ENCODE measurements around the gene LRMDA.

The LRMDA gene

GRCh38 chr10:76302481-76302880 is 871.1 kb downstream of the LRMDA start:
- no peak for DNase-seq
- no peaks in the 10 kb centered on the region for H3K27me3 ChIP-seq (ENCODE audit: insufficient read depth, low read depth, severe bottlenecking)
- H3K27ac ChIP-seq = no peak overlapping the region
- no peaks in the 10 kb centered on the region for H3K9me3 ChIP-seq (ENCODE audit: severe bottlenecking)
- no peak for TF ChIP-seq CTCF (IDR thresholded peaks at IDR 0.05; ENCODE audit: low read depth, low read length)
- no peaks in the 10 kb centered on the region for H3K36me3 ChIP-seq
- no peak overlapping the region for H3K4me3 ChIP-seq (ENCODE audit: low read depth, low read length)

GRCh38 chr10:76302961-76303630 is 871.7 kb downstream of the LRMDA start:
- TF ChIP-seq CTCF (IDR thresholded peaks at IDR 0.05; ENCODE audit: low read depth, low read length) = no peak
- H3K9me3 ChIP-seq (ENCODE audit: severe bottlenecking) = no peaks in the 10 kb centered on the region
- no peak overlapping the region for H3K27ac ChIP-seq
- DNase-seq = no peak
- no peaks in the 10 kb centered on the region for H3K27me3 ChIP-seq (ENCODE audit: insufficient read depth, low read depth, severe bottlenecking)
- H3K36me3 ChIP-seq = no peaks in the 10 kb centered on the region
- H3K4me3 ChIP-seq (ENCODE audit: low read depth, low read length) = no peak overlapping the region

DNA sequence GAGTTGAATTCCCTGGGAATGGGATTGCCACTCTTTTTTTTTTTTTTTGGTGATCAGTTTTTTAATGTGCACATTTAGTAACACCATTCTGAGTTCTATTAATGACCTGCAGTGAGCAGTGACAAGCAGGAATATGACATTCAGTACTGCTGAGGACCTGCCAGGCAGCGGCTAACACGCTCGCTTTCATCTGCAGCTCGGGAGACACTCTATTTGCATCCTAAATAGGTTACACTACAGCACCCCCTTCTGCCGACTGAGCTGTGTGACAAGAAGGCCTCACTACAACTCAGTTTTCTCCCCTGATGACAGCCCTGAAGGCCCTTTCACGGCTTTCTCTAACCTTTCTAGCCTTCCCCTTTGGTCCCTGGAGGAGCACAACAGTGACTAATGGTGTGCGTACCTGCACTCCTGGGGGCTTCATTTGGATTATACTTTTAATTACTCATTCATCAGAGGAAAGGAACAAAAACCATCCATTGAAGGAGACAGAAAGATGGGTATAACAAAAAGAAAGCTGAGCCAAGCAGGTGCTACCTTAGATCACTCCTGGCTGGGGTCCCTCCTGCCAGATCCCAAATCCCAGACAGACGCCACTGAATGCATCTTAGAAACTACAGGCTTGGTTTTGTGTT is 872.4 kb downstream of the LRMDA start:
- no peak overlapping the region for H3K27ac ChIP-seq
- H3K4me3 ChIP-seq (ENCODE audit: low read depth, low read length) = no peak overlapping the region
- peak; percentile 84 for TF ChIP-seq CTCF (IDR thresholded peaks at IDR 0.05; ENCODE audit: low read depth, low read length)
- H3K36me3 ChIP-seq = no peaks in the 10 kb centered on the region
- peak; percentile 84 for DNase-seq
- H3K9me3 ChIP-seq (ENCODE audit: severe bottlenecking) = no peaks in the 10 kb centered on the region
- H3K27me3 ChIP-seq (ENCODE audit: insufficient read depth, low read depth, severe bottlenecking) = no peaks in the 10 kb centered on the region

- Histone ChIP-seq H3K27ac (no peak overlapping the region), H3K36me3 (no peaks in the 10 kb centered on the region), H3K4me3 (ENCODE audit: low read depth, low read length) (no peak overlapping the region), H3K9me3 (ENCODE audit: severe bottlenecking) (no peaks in the 10 kb centered on the region), H3K27me3 (ENCODE audit: insufficient read depth, low read depth, severe bottlenecking) (no peaks in the 10 kb centered on the region)
- TF ChIP-seq CTCF (IDR thresholded peaks at IDR 0.05; ENCODE audit: low read depth, low read length) = no peak
- no peak for DNase-seq
Observed at GRCh38 chr10:76305930-76306615, 874.6 kb downstream of the LRMDA start.

DNA sequence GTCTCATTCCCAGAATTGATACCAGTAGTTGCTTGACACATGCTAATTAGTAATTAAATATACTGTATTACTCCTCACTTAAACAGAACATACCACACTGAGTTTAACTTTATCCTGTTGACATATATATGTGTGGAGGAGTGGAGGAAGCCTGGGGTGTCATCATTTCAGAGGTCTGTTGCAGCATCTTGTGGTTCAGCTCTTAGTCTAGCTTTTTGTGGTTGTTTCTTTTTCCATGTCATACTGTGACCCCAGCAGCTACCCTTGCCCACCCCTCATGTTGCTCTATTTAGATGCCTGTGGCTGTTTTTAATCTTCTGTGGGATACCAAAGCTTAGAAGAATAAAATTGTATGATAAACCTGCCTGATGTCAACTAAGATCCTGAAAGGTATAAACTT is 875.4 kb downstream of the LRMDA start:
- Histone ChIP-seq H3K27ac (no peak overlapping the region), H3K36me3 (no peaks in the 10 kb centered on the region), H3K4me3 (ENCODE audit: low read depth, low read length) (no peak overlapping the region), H3K27me3 (ENCODE audit: insufficient read depth, low read depth, severe bottlenecking) (no peaks in the 10 kb centered on the region), H3K9me3 (ENCODE audit: severe bottlenecking) (no peaks in the 10 kb centered on the region)
- no peak for DNase-seq
- no peak for TF ChIP-seq CTCF (IDR thresholded peaks at IDR 0.05; ENCODE audit: low read depth, low read length)

Measured in WERI-Rb-1 (cell line).